Measurements from ENCODE around the gene GLS. TPM values are rescaled to one million over a fixed set of nuclear protein-coding genes. Genes with fewer than 3 reads are reported as not detected.
A peak's percentile ranks its signal among the peaks of the same experiment; 100 is the strongest.

GLS gene
- total RNA-seq, result 100 to 1,000 TPM; 209 to 222 TPM
- 50.9 TPM for polyA plus RNA-seq

DNA sequence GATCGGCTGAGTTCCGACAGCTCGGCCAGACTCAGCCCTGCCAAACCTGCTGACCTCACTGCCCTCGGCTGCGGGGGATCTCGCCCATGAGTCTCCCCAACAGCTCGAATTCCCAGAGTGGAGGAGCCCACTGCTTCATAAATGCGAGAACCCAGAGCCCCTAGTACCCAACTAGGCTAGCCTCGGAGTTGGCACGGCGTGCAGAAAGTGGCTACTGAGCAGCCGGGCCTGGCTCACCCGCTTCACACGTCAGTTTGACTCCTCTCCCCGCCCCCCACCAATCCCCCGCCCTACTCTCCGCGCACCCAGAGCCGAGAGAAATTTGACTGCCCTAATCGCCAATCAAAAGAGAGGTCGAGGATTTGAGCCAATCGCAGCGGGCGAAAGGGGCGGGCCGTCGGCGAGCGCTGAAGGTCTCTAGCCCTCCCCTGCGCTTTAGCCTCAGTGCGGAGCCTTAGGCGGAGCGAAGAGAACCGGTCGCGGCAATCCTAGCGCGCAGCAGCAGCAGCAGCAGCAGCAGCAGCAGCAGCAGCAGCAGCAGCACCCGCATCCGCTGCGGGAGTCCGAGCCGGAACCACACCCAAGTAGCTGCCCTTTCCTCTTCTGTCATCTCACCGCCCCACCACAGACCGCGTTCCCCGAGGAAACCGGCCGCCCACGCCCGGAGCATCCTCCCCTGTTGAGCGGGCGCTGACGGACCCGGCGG lies at the start of gene GLS:
Gene GLS, plus strand, starts transcription at position 444 of the 706 bp plus-strand sequence. CDS start 264 bp downstream, outside the sequence.
- Histone ChIP-seq H3K4me3 (ENCODE audit: low read length) (peak within 1 kb of the TSS; percentile 95), H3K4me1 (ENCODE audit: insufficient read depth, low read length) (peaks cover 54% of the 10 kb centered on the region), H3K9me3 (ENCODE audit: low read length) (no peaks in the 10 kb centered on the region), H3K27ac (ENCODE audit: low read depth, low read length) (peak within 1 kb of the TSS; percentile 92), H3K27me3 (ENCODE audit: insufficient read depth, low read length, poor library complexity, severe bottlenecking) (no peaks in the 10 kb centered on the region), H3K36me3 (ENCODE audit: insufficient read depth, low read length) (no peaks in the 10 kb centered on the region)
- Mint-ChIP-seq H3K27ac (peak within 1 kb of the TSS; percentile 95 to 99 (median 98)), H3K9me3 (no peaks in the 10 kb centered on the region), H3K27me3 (peaks cover 0 to 6% of the 10 kb centered on the region in 2 donors), H3K4me3 (peak within 1 kb of the TSS; percentile 97 to 99 (median 98)), H3K4me1 (peaks cover 41 to 65% (median 50%) of the 10 kb centered on the region in 3 donors), H3K36me3 (peaks cover 0 to 40% (median 7%) of the 10 kb centered on the region in 3 donors)
- CTCF ChIA-PET, result interaction anchor here (0.8 to 4.1 kb wide), 5 partner anchors 12 to 30 kb away, joined by 3 to 30 read pairs (median 5); no protein-coding TSS in a partner anchor
- peak; percentile 92 to 97 (median 95) for DNase-seq
- POLR2A ChIA-PET, result interaction anchor here (0.6 to 3.4 kb wide), 15 partner anchors 12 to 1089 kb away, joined by 3 to 20 read pairs (median 5); partner anchors contain the start of genes MFSD6 and STAT4

DNA sequence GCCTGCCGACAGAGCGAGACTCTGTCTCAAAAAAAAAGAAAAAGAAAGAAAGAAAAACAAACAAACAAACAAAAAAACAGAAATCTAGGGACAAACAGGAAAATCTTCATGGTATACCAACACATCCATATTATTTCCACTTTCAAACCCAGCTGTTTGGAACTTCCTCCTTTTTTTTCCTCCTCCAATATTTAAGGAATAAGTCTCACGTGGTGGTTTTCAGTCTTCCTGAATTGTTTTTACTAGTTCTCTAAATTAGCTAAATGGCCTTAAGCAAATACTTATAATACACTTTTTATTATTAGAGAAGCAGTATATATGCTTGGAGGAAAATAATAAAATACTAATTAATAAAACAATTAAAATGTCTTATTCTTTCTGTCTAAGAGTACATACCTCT lies 48.7 kb upstream of the GLS start:
- no peaks in the 10 kb centered on the region for H3K4me1 Mint-ChIP-seq
- DNase-seq, result no peak
- peaks cover 0 to 7% (median 3%) of the 10 kb centered on the region in 3 donors for H3K36me3 Mint-ChIP-seq
- H3K4me3 ChIP-seq (ENCODE audit: low read length), result no peak overlapping the region
- CTCF ChIA-PET, result no interaction called here
- POLR2A ChIA-PET, result no interaction called here
- no peak overlapping the region for H3K4me3 Mint-ChIP-seq
- H3K9me3 Mint-ChIP-seq, result no peaks in the 10 kb centered on the region
- no peaks in the 10 kb centered on the region for H3K9me3 ChIP-seq (ENCODE audit: low read length)
- H3K36me3 ChIP-seq (ENCODE audit: insufficient read depth, low read length), result no peaks in the 10 kb centered on the region
- H3K27me3 ChIP-seq (ENCODE audit: insufficient read depth, low read length, poor library complexity, severe bottlenecking), result no peaks in the 10 kb centered on the region
- no peak overlapping the region for H3K27ac Mint-ChIP-seq
- no peaks in the 10 kb centered on the region for H3K4me1 ChIP-seq (ENCODE audit: insufficient read depth, low read length)
- H3K27ac ChIP-seq (ENCODE audit: low read depth, low read length), result no peak overlapping the region
- H3K27me3 Mint-ChIP-seq, result peaks cover 3% of the 10 kb centered on the region in 2 donors

DNA sequence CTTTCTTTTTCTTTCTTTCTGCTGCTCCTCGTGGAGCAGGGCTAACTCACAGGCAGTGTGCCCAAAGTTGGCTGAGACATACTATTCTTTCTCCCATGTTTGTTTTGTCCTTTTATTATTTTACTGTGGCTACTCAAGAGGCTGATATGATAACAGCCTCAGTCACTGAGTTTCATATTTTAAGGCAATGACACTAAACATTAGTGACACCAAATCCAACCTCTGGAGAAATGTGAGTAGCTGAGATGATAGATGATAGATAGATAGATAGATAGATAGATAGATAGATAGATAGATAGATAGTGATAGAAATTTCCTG lies 45.8 kb upstream of the GLS start:
- peaks cover 2 to 3% of the 10 kb centered on the region in 2 donors for H3K27me3 Mint-ChIP-seq
- Histone ChIP-seq H3K36me3 (ENCODE audit: insufficient read depth, low read length) (no peaks in the 10 kb centered on the region), H3K27me3 (ENCODE audit: insufficient read depth, low read length, poor library complexity, severe bottlenecking) (no peaks in the 10 kb centered on the region), H3K27ac (ENCODE audit: low read depth, low read length) (no peak overlapping the region), H3K4me3 (ENCODE audit: low read length) (no peak overlapping the region), H3K4me1 (ENCODE audit: insufficient read depth, low read length) (no peaks in the 10 kb centered on the region), H3K9me3 (ENCODE audit: low read length) (no peaks in the 10 kb centered on the region)
- no peaks in the 10 kb centered on the region for H3K4me1 Mint-ChIP-seq
- peak overlapping the region in 1 of 8 donors; percentile 26 for H3K27ac Mint-ChIP-seq
- no peaks in the 10 kb centered on the region for H3K9me3 Mint-ChIP-seq
- ChIA-PET CTCF (no interaction called here), POLR2A (no interaction called here)
- H3K4me3 Mint-ChIP-seq, result no peak overlapping the region
- H3K36me3 Mint-ChIP-seq, result peaks cover 0 to 3% (median 3%) of the 10 kb centered on the region in 3 donors
- DNase-seq, result no peak

DNA sequence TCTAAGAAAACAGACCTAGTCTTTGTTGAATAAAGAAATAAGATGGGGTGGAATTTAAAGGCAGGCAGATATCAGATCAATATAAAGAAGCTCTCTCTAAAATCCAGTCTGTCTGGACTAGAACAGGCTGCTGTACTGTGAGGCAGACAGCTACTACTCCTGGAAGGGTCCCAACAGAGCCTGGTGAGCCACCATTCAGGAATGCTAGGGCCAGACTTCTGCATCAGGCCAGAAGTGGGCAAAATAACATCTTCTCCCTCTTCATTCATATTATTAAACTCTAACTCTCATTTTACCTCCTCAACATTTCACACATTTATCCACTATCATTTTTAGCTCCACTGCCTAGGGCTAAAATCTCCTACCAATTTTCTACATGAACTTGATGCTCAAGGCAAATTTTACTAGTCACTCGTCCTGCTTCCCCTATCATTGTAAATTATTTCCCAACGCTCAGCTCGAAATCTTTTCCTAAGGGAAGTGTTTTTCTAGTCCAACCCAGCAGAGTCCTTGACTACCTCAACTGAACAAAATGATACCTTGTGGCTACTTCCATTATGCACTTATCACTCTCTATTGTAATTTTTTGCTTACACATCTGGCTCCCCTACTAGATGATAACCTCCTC lies 45.2 kb upstream of the GLS start:
- Histone ChIP-seq H3K4me1 (ENCODE audit: insufficient read depth, low read length) (no peaks in the 10 kb centered on the region), H3K27me3 (ENCODE audit: insufficient read depth, low read length, poor library complexity, severe bottlenecking) (no peaks in the 10 kb centered on the region), H3K27ac (ENCODE audit: low read depth, low read length) (no peak overlapping the region), H3K4me3 (ENCODE audit: low read length) (no peak overlapping the region), H3K36me3 (ENCODE audit: insufficient read depth, low read length) (no peaks in the 10 kb centered on the region), H3K9me3 (ENCODE audit: low read length) (no peaks in the 10 kb centered on the region)
- H3K27ac Mint-ChIP-seq, result peak overlapping the region in 1 of 8 donors; percentile 26
- POLR2A ChIA-PET, result no interaction called here
- CTCF ChIA-PET, result no interaction called here
- H3K4me1 Mint-ChIP-seq, result no peaks in the 10 kb centered on the region
- no peaks in the 10 kb centered on the region for H3K9me3 Mint-ChIP-seq
- H3K36me3 Mint-ChIP-seq, result peaks cover 0 to 3% (median 3%) of the 10 kb centered on the region in 3 donors
- no peak overlapping the region for H3K4me3 Mint-ChIP-seq
- no peak for DNase-seq
- H3K27me3 Mint-ChIP-seq, result peaks cover 2 to 3% of the 10 kb centered on the region in 2 donors

DNA sequence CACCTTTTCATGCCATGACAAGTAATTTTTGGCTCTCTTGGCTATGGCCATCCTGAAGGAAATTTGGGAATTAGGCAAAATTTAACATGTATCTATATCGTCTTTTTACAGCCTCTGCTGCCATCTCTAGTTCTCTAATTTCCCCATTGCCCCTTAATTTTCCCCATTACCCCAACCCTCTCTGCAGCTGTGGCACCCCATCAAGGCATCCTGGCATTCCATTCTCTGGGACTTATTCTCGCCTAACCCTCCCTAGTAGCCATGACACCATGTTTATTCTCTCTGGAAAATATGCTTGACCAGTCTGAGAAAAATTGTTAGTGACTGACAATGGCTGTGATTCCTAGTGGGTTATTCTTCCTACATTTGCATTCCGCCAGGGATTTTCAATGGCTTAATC lies 43.9 kb upstream of the GLS start:
- Histone ChIP-seq H3K4me1 (ENCODE audit: insufficient read depth, low read length) (no peaks in the 10 kb centered on the region), H3K4me3 (ENCODE audit: low read length) (no peak overlapping the region)

DNA sequence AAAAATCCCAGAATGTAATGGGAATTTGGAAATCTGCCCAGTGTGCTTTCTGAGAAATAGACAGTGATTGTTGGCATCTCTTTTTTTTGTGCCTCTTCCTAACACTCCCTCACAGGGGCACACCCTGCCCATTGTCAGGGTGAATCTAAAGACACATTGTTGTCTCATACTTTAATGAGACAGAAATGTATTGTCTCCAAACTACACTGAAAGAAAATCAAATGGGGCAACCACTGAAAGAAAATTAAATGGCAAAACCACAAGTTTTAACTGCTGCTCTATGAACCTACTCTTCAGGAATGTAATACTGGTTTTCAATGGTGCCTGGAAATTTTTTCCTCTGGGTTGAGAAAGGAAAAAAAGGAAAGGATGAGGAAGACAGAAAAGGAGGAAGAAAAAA lies 43.2 kb upstream of the GLS start:
- H3K9me3 Mint-ChIP-seq, result no peaks in the 10 kb centered on the region
- no peaks in the 10 kb centered on the region for H3K4me1 ChIP-seq (ENCODE audit: insufficient read depth, low read length)
- no peak overlapping the region for H3K27ac ChIP-seq (ENCODE audit: low read depth, low read length)
- H3K27me3 ChIP-seq (ENCODE audit: insufficient read depth, low read length, poor library complexity, severe bottlenecking), result no peaks in the 10 kb centered on the region
- H3K4me3 ChIP-seq (ENCODE audit: low read length), result no peak overlapping the region
- DNase-seq, result no peak
- H3K27me3 Mint-ChIP-seq, result peaks cover 3% of the 10 kb centered on the region in 2 donors
- H3K4me1 Mint-ChIP-seq, result no peaks in the 10 kb centered on the region
- no peaks in the 10 kb centered on the region for H3K36me3 ChIP-seq (ENCODE audit: insufficient read depth, low read length)
- H3K36me3 Mint-ChIP-seq, result peaks cover 1 to 13% (median 11%) of the 10 kb centered on the region in 3 donors
- POLR2A ChIA-PET, result no interaction called here
- CTCF ChIA-PET, result no interaction called here
- no peak overlapping the region for H3K4me3 Mint-ChIP-seq
- H3K9me3 ChIP-seq (ENCODE audit: low read length), result no peaks in the 10 kb centered on the region
- H3K27ac Mint-ChIP-seq, result no peak overlapping the region

More for the DNA sequence above, 43.9 kb upstream of the GLS start:
- CTCF ChIA-PET, result no interaction called here
- H3K27me3 ChIP-seq (ENCODE audit: insufficient read depth, low read length, poor library complexity, severe bottlenecking), result no peaks in the 10 kb centered on the region
- POLR2A ChIA-PET, result no interaction called here
- Mint-ChIP-seq H3K36me3 (peaks cover 1 to 8% (median 6%) of the 10 kb centered on the region in 3 donors), H3K27ac (no peak overlapping the region), H3K4me1 (no peaks in the 10 kb centered on the region), H3K9me3 (no peaks in the 10 kb centered on the region), H3K27me3 (peaks cover 3% of the 10 kb centered on the region in 2 donors), H3K4me3 (no peak overlapping the region)
- no peaks in the 10 kb centered on the region for H3K36me3 ChIP-seq (ENCODE audit: insufficient read depth, low read length)
- H3K27ac ChIP-seq (ENCODE audit: low read depth, low read length), result no peak overlapping the region
- H3K9me3 ChIP-seq (ENCODE audit: low read length), result no peaks in the 10 kb centered on the region
- DNase-seq, result no peak

DNA sequence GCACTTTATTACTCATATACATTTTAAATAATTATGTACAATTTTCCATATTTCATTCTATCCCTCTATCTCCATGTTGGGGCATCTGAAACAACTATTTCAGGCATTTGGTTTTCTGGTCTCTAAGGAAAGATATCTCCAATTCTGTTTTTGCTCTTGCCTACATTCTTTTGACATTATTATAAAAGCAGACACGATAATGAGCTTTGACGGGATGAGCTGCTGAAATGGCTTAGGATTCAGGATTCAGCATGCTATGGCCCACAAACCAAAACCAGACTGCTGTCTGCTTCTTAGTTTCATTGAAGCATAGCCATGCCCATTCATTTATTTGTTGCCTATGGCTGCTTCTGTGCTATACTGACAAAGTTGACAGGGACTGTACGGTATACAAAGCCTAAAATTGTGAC lies 42.7 kb upstream of the GLS start:
- Histone ChIP-seq H3K36me3 (ENCODE audit: insufficient read depth, low read length) (no peaks in the 10 kb centered on the region), H3K9me3 (ENCODE audit: low read length) (no peaks in the 10 kb centered on the region), H3K4me3 (ENCODE audit: low read length) (no peak overlapping the region), H3K27ac (ENCODE audit: low read depth, low read length) (no peak overlapping the region), H3K4me1 (ENCODE audit: insufficient read depth, low read length) (no peaks in the 10 kb centered on the region), H3K27me3 (ENCODE audit: insufficient read depth, low read length, poor library complexity, severe bottlenecking) (no peaks in the 10 kb centered on the region)
- H3K9me3 Mint-ChIP-seq, result no peaks in the 10 kb centered on the region
- H3K27ac Mint-ChIP-seq, result no peak overlapping the region
- ChIA-PET CTCF (interaction anchor here (1.2 kb wide), 1 partner anchor 12 kb away, joined by 7 read pairs; no protein-coding TSS in a partner anchor), POLR2A (no interaction called here)
- DNase-seq, result no peak
- no peak overlapping the region for H3K4me3 Mint-ChIP-seq
- no peaks in the 10 kb centered on the region for H3K4me1 Mint-ChIP-seq
- H3K36me3 Mint-ChIP-seq, result peaks cover 1 to 17% (median 11%) of the 10 kb centered on the region in 3 donors
- H3K27me3 Mint-ChIP-seq, result peaks cover 3% of the 10 kb centered on the region in 2 donors

DNA sequence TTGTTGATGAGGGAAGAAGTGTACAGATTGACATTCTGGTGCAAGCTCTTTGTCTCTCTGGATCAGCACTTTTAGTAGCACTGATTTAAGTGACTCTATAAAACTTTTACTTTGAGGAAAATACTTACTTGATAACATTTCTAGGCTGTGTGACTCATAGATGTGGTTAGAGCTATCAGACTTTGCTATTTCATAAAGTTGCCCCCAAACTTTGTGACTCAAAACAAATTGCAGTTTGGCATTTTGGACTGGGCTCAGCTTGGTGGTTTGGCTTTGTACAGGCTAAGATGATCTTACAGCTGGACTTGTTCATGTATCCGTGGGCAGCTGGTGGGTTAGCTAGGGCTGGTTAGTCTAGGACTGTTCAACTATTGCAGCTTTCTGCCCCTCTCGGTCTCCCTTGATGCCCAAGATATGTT lies 42.1 kb upstream of the GLS start:
- CTCF ChIA-PET, result interaction anchor here (1.2 kb wide), 1 partner anchor 12 kb away, joined by 7 read pairs; no protein-coding TSS in a partner anchor
- no peak overlapping the region for H3K4me3 Mint-ChIP-seq
- peaks cover 1 to 3% of the 10 kb centered on the region in 2 donors for H3K27me3 Mint-ChIP-seq
- no peaks in the 10 kb centered on the region for H3K4me1 ChIP-seq (ENCODE audit: insufficient read depth, low read length)
- no peaks in the 10 kb centered on the region for H3K9me3 ChIP-seq (ENCODE audit: low read length)
- no peak overlapping the region for H3K4me3 ChIP-seq (ENCODE audit: low read length)
- H3K9me3 Mint-ChIP-seq, result no peaks in the 10 kb centered on the region
- no peak overlapping the region for H3K27ac Mint-ChIP-seq
- no peak for DNase-seq
- H3K4me1 Mint-ChIP-seq, result no peaks in the 10 kb centered on the region
- H3K27ac ChIP-seq (ENCODE audit: low read depth, low read length), result no peak overlapping the region
- no peaks in the 10 kb centered on the region for H3K36me3 ChIP-seq (ENCODE audit: insufficient read depth, low read length)
- no peaks in the 10 kb centered on the region for H3K27me3 ChIP-seq (ENCODE audit: insufficient read depth, low read length, poor library complexity, severe bottlenecking)
- POLR2A ChIA-PET, result no interaction called here
- H3K36me3 Mint-ChIP-seq, result peaks cover 1 to 17% (median 11%) of the 10 kb centered on the region in 3 donors
